HEK293 (cell line): ENCODE results near the gene ADNP.

ENCODE experiments used
- BCL11A ChIP-seq: fragments of 450-650 bp; formaldehyde crosslinking; IDR thresholded peaks from 2 replicates; pipeline ENCODE4 v1.5.1; 2016; ENCODE audit warnings: low read depth, missing biosample characterization, missing genetic modification characterization
- GLI2 ChIP-seq: fragments of 450-650 bp; formaldehyde crosslinking; IDR thresholded peaks from 2 replicates; pipeline ENCODE4; 2017; ENCODE audit warnings: missing biosample characterization, missing genetic modification characterization, low read depth, borderline replicate concordance
- HOXA7 ChIP-seq: sonication (generic); formaldehyde crosslinking; IDR thresholded peaks from 2 replicates; pipeline ENCODE4 v1.8.1; 2022; ENCODE audit warnings: missing genetic modification reagents, borderline replicate concordance
- SP7 ChIP-seq: fragments of 450-650 bp; formaldehyde crosslinking; IDR thresholded peaks from 2 replicates; pipeline ENCODE4 v1.5.1; 2016; ENCODE audit warnings: missing biosample characterization, missing genetic modification characterization
- TRIM28 ChIP-seq: IDR thresholded peaks from 2 replicates; pipeline ENCODE4 v1.6.1; 2011; ENCODE audit warnings: low read length, control low read depth, borderline replicate concordance
- WT1 ChIP-seq: fragments of 450-650 bp; formaldehyde crosslinking; IDR thresholded peaks from 2 replicates; pipeline ENCODE4 v1.5.1; 2016; ENCODE audit warnings: missing biosample characterization, missing genetic modification characterization
- ZNF16 ChIP-seq: fragments of 450-650 bp; formaldehyde crosslinking; IDR thresholded peaks from 2 replicates; pipeline ENCODE4 v1.5.1; 2016; ENCODE audit warnings: low read depth, missing biosample characterization, missing genetic modification characterization
- ZNF174 ChIP-seq: fragments of 450-650 bp; formaldehyde crosslinking; IDR thresholded peaks from 2 replicates; pipeline ENCODE4 v1.5.0; 2017; ENCODE audit warnings: missing biosample characterization, mild to moderate bottlenecking, missing genetic modification characterization
- ZNF23 ChIP-seq: fragments of 450-650 bp; formaldehyde crosslinking; IDR thresholded peaks from 2 replicates; pipeline ENCODE4 v1.5.1; 2016; ENCODE audit warnings: missing biosample characterization, missing genetic modification characterization, borderline replicate concordance
- ZNF24 ChIP-seq: fragments of 450-650 bp; formaldehyde crosslinking; IDR thresholded peaks from 2 replicates; pipeline ENCODE4 v1.5.1; 2016; ENCODE audit warnings: missing biosample characterization, missing genetic modification characterization
- ZNF266 ChIP-seq: fragments of 450-650 bp; formaldehyde crosslinking; IDR thresholded peaks from 2 replicates; pipeline ENCODE4 v1.5.1; 2016; ENCODE audit warnings: missing biosample characterization, missing genetic modification characterization, low read depth
- ZNF311 ChIP-seq: fragments of 450-650 bp; formaldehyde crosslinking; IDR thresholded peaks from 2 replicates; pipeline ENCODE4 v1.5.1; 2017; ENCODE audit warnings: missing biosample characterization, missing genetic modification characterization, borderline replicate concordance
- ZNF585B ChIP-seq: fragments of 450-650 bp; formaldehyde crosslinking; IDR thresholded peaks from 2 replicates; pipeline ENCODE4 v1.5.1; 2016; ENCODE audit warnings: missing biosample characterization, missing genetic modification characterization
- ZNF596 ChIP-seq: fragments of 450-650 bp; IDR thresholded peaks from 2 replicates; pipeline ENCODE4 v1.5.0; 2018; ENCODE audit warnings: missing biosample characterization, mild to moderate bottlenecking, missing genetic modification characterization, moderate library complexity
- ZNF654 ChIP-seq: fragments of 450-650 bp; formaldehyde crosslinking; IDR thresholded peaks from 2 replicates; pipeline ENCODE4 v1.5.1; 2016; ENCODE audit warnings: low read depth, missing biosample characterization, missing genetic modification characterization
- ZNF837 ChIP-seq: fragments of 450-650 bp; formaldehyde crosslinking; IDR thresholded peaks from 2 replicates; pipeline ENCODE4 v1.5.1; 2016; ENCODE audit warnings: missing biosample characterization, missing genetic modification characterization
- TF ChIP-seq, protein P1 (sequence below): fragments of 450-650 bp; formaldehyde crosslinking; IDR thresholded peaks from 2 replicates; pipeline ENCODE4 v1.5.1; 2016; ENCODE audit warnings: missing biosample characterization, missing genetic modification characterization
- TF ChIP-seq, protein P2 (sequence below): fragments of 450-650 bp; IDR thresholded peaks from 2 replicates; pipeline ENCODE4 v1.5.1; 2018; ENCODE audit warnings: missing biosample characterization, missing genetic modification characterization
- TF ChIP-seq, protein P3 (sequence below): fragments of 450-650 bp; formaldehyde crosslinking; IDR thresholded peaks from 2 replicates; pipeline ENCODE4 v1.5.1; 2016; ENCODE audit warnings: missing biosample characterization, missing genetic modification characterization
- TF ChIP-seq, protein P4 (sequence below): fragments of 450-650 bp; formaldehyde crosslinking; IDR thresholded peaks from 2 replicates; pipeline ENCODE4; 2016; ENCODE audit warnings: missing biosample characterization, missing genetic modification characterization
- TF ChIP-seq, protein P5 (sequence below): fragments of 450-650 bp; formaldehyde crosslinking; IDR thresholded peaks from 2 replicates; pipeline ENCODE4 v1.5.1; 2016; ENCODE audit warnings: missing biosample characterization, missing genetic modification characterization
- TF ChIP-seq, protein P6 (sequence below): fragments of 450-650 bp; formaldehyde crosslinking; IDR thresholded peaks from 2 replicates; pipeline ENCODE4 v1.5.1; 2016; ENCODE audit warnings: missing biosample characterization, missing genetic modification characterization, borderline replicate concordance
- TF ChIP-seq, protein P7 (sequence below): IDR thresholded peaks from 2 replicates; pipeline ENCODE4 v1.6.1; 2011; ENCODE audit warnings: mild to moderate bottlenecking, low read depth, low read length, borderline replicate concordance
- TF ChIP-seq, protein P8 (sequence below): fragments of 450-650 bp; formaldehyde crosslinking; IDR thresholded peaks from 2 replicates; pipeline ENCODE4 v1.5.1; 2017; ENCODE audit warnings: missing biosample characterization, missing genetic modification characterization

The ADNP gene

DNA sequence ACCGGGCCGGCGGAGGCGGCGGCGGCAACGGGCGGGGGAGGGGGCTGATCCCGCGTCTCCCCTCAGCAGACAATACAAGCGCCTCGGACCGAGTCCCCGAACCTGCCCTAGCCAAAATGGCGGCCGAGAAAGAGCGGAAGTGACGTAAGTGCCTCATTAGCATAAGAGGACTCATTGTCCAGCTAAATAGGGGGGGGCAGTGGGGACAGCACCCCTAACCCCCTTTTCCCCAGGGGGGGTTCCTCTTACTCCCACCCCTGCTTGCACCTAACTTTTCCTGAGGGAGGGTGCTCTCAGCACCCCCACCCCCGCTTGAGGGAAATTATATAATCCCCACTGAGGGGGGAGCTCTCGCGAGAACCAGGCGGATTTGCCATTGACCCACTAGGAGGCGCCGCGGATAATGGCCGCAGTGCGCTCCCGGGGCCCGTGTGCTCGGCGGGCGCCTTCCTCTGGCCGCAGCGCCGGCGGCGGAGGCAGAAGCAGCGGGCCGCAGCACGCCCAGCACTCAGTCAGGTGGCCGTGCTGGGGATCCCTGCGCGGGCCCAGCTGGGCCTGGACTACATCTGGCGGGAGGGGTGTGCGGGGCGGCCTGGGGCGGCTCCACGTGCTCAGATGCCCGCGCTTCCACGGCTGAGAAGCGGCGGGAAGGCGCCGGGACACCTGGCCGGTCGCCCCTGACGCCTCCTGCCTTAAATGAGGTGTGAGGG lies at the start of gene ADNP (continued):
- TF ChIP-seq, protein P1, sequence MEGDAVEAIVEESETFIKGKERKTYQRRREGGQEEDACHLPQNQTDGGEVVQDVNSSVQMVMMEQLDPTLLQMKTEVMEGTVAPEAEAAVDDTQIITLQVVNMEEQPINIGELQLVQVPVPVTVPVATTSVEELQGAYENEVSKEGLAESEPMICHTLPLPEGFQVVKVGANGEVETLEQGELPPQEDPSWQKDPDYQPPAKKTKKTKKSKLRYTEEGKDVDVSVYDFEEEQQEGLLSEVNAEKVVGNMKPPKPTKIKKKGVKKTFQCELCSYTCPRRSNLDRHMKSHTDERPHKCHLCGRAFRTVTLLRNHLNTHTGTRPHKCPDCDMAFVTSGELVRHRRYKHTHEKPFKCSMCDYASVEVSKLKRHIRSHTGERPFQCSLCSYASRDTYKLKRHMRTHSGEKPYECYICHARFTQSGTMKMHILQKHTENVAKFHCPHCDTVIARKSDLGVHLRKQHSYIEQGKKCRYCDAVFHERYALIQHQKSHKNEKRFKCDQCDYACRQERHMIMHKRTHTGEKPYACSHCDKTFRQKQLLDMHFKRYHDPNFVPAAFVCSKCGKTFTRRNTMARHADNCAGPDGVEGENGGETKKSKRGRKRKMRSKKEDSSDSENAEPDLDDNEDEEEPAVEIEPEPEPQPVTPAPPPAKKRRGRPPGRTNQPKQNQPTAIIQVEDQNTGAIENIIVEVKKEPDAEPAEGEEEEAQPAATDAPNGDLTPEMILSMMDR (tag by site-specific recombination): peak; percentile 82
- no peak for TF ChIP-seq ZNF16 (tag by site-specific recombination)
- TF ChIP-seq BCL11A (tag by site-specific recombination): peak; percentile 76; the same call in 1 of the 2 replicates
- TF ChIP-seq ZNF654 (tag by site-specific recombination): no peak
- TF ChIP-seq, protein P2, sequence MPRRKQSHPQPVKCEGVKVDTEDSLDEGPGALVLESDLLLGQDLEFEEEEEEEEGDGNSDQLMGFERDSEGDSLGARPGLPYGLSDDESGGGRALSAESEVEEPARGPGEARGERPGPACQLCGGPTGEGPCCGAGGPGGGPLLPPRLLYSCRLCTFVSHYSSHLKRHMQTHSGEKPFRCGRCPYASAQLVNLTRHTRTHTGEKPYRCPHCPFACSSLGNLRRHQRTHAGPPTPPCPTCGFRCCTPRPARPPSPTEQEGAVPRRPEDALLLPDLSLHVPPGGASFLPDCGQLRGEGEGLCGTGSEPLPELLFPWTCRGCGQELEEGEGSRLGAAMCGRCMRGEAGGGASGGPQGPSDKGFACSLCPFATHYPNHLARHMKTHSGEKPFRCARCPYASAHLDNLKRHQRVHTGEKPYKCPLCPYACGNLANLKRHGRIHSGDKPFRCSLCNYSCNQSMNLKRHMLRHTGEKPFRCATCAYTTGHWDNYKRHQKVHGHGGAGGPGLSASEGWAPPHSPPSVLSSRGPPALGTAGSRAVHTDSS (tag by site-specific recombination): peak; percentile 31; the same call in 1 of the 2 replicates
- no peak for TF ChIP-seq ZNF23 (tag by site-specific recombination)
- no peak for TF ChIP-seq ZNF266 (tag by site-specific recombination)
- no peak for TF ChIP-seq TRIM28
- no peak for TF ChIP-seq HOXA7 (CRISPR knock-in tag)
- no peak for TF ChIP-seq ZNF311
- TF ChIP-seq, protein P3, sequence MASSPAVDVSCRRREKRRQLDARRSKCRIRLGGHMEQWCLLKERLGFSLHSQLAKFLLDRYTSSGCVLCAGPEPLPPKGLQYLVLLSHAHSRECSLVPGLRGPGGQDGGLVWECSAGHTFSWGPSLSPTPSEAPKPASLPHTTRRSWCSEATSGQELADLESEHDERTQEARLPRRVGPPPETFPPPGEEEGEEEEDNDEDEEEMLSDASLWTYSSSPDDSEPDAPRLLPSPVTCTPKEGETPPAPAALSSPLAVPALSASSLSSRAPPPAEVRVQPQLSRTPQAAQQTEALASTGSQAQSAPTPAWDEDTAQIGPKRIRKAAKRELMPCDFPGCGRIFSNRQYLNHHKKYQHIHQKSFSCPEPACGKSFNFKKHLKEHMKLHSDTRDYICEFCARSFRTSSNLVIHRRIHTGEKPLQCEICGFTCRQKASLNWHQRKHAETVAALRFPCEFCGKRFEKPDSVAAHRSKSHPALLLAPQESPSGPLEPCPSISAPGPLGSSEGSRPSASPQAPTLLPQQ (tag by site-specific recombination): peak; percentile 76
- TF ChIP-seq, protein P4, sequence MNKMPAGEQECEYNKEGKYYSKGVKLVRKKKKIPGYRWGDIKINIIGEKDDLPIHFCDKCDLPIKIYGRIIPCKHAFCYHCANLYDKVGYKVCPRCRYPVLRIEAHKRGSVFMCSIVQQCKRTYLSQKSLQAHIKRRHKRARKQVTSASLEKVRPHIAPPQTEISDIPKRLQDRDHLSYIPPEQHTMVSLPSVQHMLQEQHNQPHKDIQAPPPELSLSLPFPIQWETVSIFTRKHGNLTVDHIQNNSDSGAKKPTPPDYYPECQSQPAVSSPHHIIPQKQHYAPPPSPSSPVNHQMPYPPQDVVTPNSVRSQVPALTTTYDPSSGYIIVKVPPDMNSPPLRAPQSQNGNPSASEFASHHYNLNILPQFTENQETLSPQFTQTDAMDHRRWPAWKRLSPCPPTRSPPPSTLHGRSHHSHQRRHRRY (tag by site-specific recombination): no peak
- TF ChIP-seq WT1 (tag by site-specific recombination): no peak
- 0 out of 2 replicates have a peak, but pooled peaks have one; percentile 29 for TF ChIP-seq ZNF174 (tag by site-specific recombination)
- TF ChIP-seq, protein P5, sequence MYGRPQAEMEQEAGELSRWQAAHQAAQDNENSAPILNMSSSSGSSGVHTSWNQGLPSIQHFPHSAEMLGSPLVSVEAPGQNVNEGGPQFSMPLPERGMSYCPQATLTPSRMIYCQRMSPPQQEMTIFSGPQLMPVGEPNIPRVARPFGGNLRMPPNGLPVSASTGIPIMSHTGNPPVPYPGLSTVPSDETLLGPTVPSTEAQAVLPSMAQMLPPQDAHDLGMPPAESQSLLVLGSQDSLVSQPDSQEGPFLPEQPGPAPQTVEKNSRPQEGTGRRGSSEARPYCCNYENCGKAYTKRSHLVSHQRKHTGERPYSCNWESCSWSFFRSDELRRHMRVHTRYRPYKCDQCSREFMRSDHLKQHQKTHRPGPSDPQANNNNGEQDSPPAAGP (tag by site-specific recombination): 0 out of 2 replicates have a peak, but pooled peaks have one; percentile 54
- TF ChIP-seq, protein P6, sequence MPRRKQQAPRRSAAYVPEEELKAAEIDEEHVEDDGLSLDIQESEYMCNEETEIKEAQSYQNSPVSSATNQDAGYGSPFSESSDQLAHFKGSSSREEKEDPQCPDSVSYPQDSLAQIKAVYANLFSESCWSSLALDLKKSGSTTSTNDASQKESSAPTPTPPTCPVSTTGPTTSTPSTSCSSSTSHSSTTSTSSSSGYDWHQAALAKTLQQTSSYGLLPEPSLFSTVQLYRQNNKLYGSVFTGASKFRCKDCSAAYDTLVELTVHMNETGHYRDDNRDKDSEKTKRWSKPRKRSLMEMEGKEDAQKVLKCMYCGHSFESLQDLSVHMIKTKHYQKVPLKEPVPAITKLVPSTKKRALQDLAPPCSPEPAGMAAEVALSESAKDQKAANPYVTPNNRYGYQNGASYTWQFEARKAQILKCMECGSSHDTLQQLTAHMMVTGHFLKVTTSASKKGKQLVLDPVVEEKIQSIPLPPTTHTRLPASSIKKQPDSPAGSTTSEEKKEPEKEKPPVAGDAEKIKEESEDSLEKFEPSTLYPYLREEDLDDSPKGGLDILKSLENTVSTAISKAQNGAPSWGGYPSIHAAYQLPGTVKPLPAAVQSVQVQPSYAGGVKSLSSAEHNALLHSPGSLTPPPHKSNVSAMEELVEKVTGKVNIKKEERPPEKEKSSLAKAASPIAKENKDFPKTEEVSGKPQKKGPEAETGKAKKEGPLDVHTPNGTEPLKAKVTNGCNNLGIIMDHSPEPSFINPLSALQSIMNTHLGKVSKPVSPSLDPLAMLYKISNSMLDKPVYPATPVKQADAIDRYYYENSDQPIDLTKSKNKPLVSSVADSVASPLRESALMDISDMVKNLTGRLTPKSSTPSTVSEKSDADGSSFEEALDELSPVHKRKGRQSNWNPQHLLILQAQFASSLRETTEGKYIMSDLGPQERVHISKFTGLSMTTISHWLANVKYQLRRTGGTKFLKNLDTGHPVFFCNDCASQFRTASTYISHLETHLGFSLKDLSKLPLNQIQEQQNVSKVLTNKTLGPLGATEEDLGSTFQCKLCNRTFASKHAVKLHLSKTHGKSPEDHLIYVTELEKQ: no peak
- 0 out of 2 replicates have a peak, but pooled peaks have one; percentile 22 for TF ChIP-seq ZNF24 (tag by site-specific recombination)
- no peak for TF ChIP-seq ZNF585B
- TF ChIP-seq ZNF837 (tag by site-specific recombination): no peak
- TF ChIP-seq ZNF596: peak; percentile 40; the same call in 1 of the 2 replicates
- TF ChIP-seq GLI2 (tag by site-specific recombination): no peak
- TF ChIP-seq, protein P7, sequence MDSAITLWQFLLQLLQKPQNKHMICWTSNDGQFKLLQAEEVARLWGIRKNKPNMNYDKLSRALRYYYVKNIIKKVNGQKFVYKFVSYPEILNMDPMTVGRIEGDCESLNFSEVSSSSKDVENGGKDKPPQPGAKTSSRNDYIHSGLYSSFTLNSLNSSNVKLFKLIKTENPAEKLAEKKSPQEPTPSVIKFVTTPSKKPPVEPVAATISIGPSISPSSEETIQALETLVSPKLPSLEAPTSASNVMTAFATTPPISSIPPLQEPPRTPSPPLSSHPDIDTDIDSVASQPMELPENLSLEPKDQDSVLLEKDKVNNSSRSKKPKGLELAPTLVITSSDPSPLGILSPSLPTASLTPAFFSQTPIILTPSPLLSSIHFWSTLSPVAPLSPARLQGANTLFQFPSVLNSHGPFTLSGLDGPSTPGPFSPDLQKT: no peak
- TF ChIP-seq, protein P8, sequence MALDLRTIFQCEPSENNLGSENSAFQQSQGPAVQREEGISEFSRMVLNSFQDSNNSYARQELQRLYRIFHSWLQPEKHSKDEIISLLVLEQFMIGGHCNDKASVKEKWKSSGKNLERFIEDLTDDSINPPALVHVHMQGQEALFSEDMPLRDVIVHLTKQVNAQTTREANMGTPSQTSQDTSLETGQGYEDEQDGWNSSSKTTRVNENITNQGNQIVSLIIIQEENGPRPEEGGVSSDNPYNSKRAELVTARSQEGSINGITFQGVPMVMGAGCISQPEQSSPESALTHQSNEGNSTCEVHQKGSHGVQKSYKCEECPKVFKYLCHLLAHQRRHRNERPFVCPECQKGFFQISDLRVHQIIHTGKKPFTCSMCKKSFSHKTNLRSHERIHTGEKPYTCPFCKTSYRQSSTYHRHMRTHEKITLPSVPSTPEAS (tag by site-specific recombination): no peak
- TF ChIP-seq SP7: no peak; the same call in 1 of the 2 replicates
